Measurements from ENCODE around the gene KRT9.

Gene KRT9

GRCh38 chr17:41516147-41516829 lies 55.6 kb downstream of the KRT9 start:
- no peak overlapping the region for H3K9ac ChIP-seq (ENCODE audit: low read length)
- no peaks in the 10 kb centered on the region for H3K27me3 ChIP-seq (ENCODE audit: insufficient read depth, low read length)
- no peaks in the 10 kb centered on the region for H3K9me2 ChIP-seq (ENCODE audit: low read depth, low read length)
- TF ChIP-seq, protein P1, sequence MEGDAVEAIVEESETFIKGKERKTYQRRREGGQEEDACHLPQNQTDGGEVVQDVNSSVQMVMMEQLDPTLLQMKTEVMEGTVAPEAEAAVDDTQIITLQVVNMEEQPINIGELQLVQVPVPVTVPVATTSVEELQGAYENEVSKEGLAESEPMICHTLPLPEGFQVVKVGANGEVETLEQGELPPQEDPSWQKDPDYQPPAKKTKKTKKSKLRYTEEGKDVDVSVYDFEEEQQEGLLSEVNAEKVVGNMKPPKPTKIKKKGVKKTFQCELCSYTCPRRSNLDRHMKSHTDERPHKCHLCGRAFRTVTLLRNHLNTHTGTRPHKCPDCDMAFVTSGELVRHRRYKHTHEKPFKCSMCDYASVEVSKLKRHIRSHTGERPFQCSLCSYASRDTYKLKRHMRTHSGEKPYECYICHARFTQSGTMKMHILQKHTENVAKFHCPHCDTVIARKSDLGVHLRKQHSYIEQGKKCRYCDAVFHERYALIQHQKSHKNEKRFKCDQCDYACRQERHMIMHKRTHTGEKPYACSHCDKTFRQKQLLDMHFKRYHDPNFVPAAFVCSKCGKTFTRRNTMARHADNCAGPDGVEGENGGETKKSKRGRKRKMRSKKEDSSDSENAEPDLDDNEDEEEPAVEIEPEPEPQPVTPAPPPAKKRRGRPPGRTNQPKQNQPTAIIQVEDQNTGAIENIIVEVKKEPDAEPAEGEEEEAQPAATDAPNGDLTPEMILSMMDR (IDR thresholded peaks at IDR 0.05; ENCODE audit: low read length), result no peak
- TF ChIP-seq EZH2 (IDR thresholded peaks at IDR 0.05; ENCODE audit: borderline replicate concordance, low read length), result no peak
- no peaks in the 10 kb centered on the region for H3K79me2 ChIP-seq (ENCODE audit: insufficient read depth, low read length)
- no peaks in the 10 kb centered on the region for H3K36me3 ChIP-seq (ENCODE audit: insufficient read depth, low read length)
- H3K4me2 ChIP-seq (ENCODE audit: low read length), result no peak overlapping the region
- no peaks in the 10 kb centered on the region for H3K9me3 ChIP-seq (ENCODE audit: low read length)
- no peaks in the 10 kb centered on the region for H4K20me1 ChIP-seq (ENCODE audit: insufficient read depth, low read length)
- H3F3A ChIP-seq (ENCODE audit: insufficient read depth, low read length), result no peaks in the 10 kb centered on the region
- H3K4me1 ChIP-seq (ENCODE audit: insufficient read depth, low read length, severe bottlenecking), result no peaks in the 10 kb centered on the region
- H3K4me3 ChIP-seq (ENCODE audit: low read depth, low read length, poor library complexity, severe bottlenecking), result no peak overlapping the region
- H3K27ac ChIP-seq (ENCODE audit: low read depth, low read length, poor library complexity, severe bottlenecking), result no peak overlapping the region
- no peak overlapping the region for H2AFZ ChIP-seq (ENCODE audit: low read length)
